ENCODE results near the gene SGPL1. TPM values are rescaled to one million over a fixed set of nuclear protein-coding genes. Genes with fewer than 3 reads are reported as not detected.

Gene SGPL1
- total RNA-seq, 1 donor from 2014 or later, result 51.5 TPM

GRCh38 chr10:70780370-70780760, 35.4 kb upstream of the SGPL1 start:
- no peak overlapping the region for H3K27ac Mint-ChIP-seq
- TF ChIP-seq EZH2phosphoT487 (IDR thresholded peaks at IDR 0.05), result no peak
- no peak for TF ChIP-seq EZH2 (IDR thresholded peaks at IDR 0.05)
- no peak for TF ChIP-seq CTCF (IDR thresholded peaks at IDR 0.05)
- H3K4me1 Mint-ChIP-seq, result peaks cover 4% of the 10 kb centered on the region
- Histone ChIP-seq H3K36me3 (no peaks in the 10 kb centered on the region), H4K20me1 (ENCODE audit: low read depth) (no peaks in the 10 kb centered on the region), H3K4me1 (no peaks in the 10 kb centered on the region), H3K4me2 (no peak overlapping the region), H3K4me3 (no peak overlapping the region), H3K27ac (no peak overlapping the region), H3K9ac (no peak overlapping the region), H2AFZ (replicated peaks) (no peak overlapping the region), H3K79me2 (ENCODE audit: low read depth) (no peaks in the 10 kb centered on the region), H3K27me3 (no peaks in the 10 kb centered on the region), H3F3A (ENCODE audit: low read depth) (no peaks in the 10 kb centered on the region), H3K9me3 (ENCODE audit: low read depth) (no peaks in the 10 kb centered on the region)
- H3K27me3 Mint-ChIP-seq (ENCODE audit: insufficient read depth, low read depth), result peaks cover 3% of the 10 kb centered on the region
- DNase-seq (ENCODE audit: low spot score), result no peak
- no peak overlapping the region for H3K4me3 Mint-ChIP-seq
- H3K9me3 Mint-ChIP-seq, result no peaks in the 10 kb centered on the region
- no peaks in the 10 kb centered on the region for H3K36me3 Mint-ChIP-seq

GRCh38 chr10:70780772-70781171, 35.0 kb upstream of the SGPL1 start:
- H3K4me1 Mint-ChIP-seq, result peaks cover 4% of the 10 kb centered on the region
- no peak overlapping the region for H3K4me3 Mint-ChIP-seq
- H3K27ac Mint-ChIP-seq, result no peak overlapping the region
- no peak for DNase-seq (ENCODE audit: low spot score)
- Histone ChIP-seq H3K4me3 (no peak overlapping the region), H3K27me3 (no peaks in the 10 kb centered on the region), H3K9me3 (ENCODE audit: low read depth) (no peaks in the 10 kb centered on the region), H3K4me2 (no peak overlapping the region), H3K79me2 (ENCODE audit: low read depth) (no peaks in the 10 kb centered on the region), H2AFZ (replicated peaks) (no peak overlapping the region), H3F3A (ENCODE audit: low read depth) (no peaks in the 10 kb centered on the region), H3K36me3 (no peaks in the 10 kb centered on the region), H4K20me1 (ENCODE audit: low read depth) (no peaks in the 10 kb centered on the region), H3K9ac (no peak overlapping the region), H3K4me1 (no peaks in the 10 kb centered on the region), H3K27ac (no peak overlapping the region)
- no peaks in the 10 kb centered on the region for H3K9me3 Mint-ChIP-seq
- no peaks in the 10 kb centered on the region for H3K36me3 Mint-ChIP-seq
- peaks cover 3% of the 10 kb centered on the region for H3K27me3 Mint-ChIP-seq (ENCODE audit: insufficient read depth, low read depth)
- TF ChIP-seq CTCF (IDR thresholded peaks at IDR 0.05), result no peak

- no peak overlapping the region for H3K4me3 ChIP-seq
- H3K79me2 ChIP-seq (ENCODE audit: low read depth), result no peaks in the 10 kb centered on the region
- H3K27me3 Mint-ChIP-seq (ENCODE audit: insufficient read depth, low read depth), result peaks cover 3% of the 10 kb centered on the region
- no peaks in the 10 kb centered on the region for H3K9me3 ChIP-seq (ENCODE audit: low read depth)
- H3K4me1 ChIP-seq, result no peaks in the 10 kb centered on the region
- no peaks in the 10 kb centered on the region for H3K27me3 ChIP-seq
- no peak overlapping the region for H3K27ac Mint-ChIP-seq
- no peak overlapping the region for H3K4me2 ChIP-seq
- TF ChIP-seq CTCF (IDR thresholded peaks at IDR 0.05) (no peak), EZH2 (IDR thresholded peaks at IDR 0.05) (no peak), EZH2phosphoT487 (IDR thresholded peaks at IDR 0.05) (no peak)
- no peak overlapping the region for H3K4me3 Mint-ChIP-seq
- no peaks in the 10 kb centered on the region for H3K36me3 Mint-ChIP-seq
- H3K4me1 Mint-ChIP-seq, result peaks cover 4% of the 10 kb centered on the region
- H3K9ac ChIP-seq, result no peak overlapping the region
- DNase-seq (ENCODE audit: low spot score), result no peak
- no peaks in the 10 kb centered on the region for H3K9me3 Mint-ChIP-seq
- H2AFZ ChIP-seq (replicated peaks), result no peak overlapping the region
- no peaks in the 10 kb centered on the region for H3K36me3 ChIP-seq
- no peak overlapping the region for H3K27ac ChIP-seq
- no peaks in the 10 kb centered on the region for H3F3A ChIP-seq (ENCODE audit: low read depth)
- H4K20me1 ChIP-seq (ENCODE audit: low read depth), result no peaks in the 10 kb centered on the region
Observed at GRCh38 chr10:70781461-70782051, 34.2 kb upstream of the SGPL1 start.

Data from neural progenitor cell (in vitro differentiated cells).